Right ventricle myocardium inferior (tissue), 1 donor: ENCODE results near the gene PDE5A. TPM values are rescaled to one million over a fixed set of nuclear protein-coding genes. Genes with fewer than 3 reads are reported as not detected.

Experiments
- ATAC-seq: fragments of 200-7000 bp; cut with Tn5 transposase; one replicate; pipeline ENCODE4 v1.9.1; 2020; ENCODE audit warnings: mild to moderate bottlenecking, moderate library complexity
- DNase-seq: peaks from one replicate; pipeline ENCODE4 v3.0.0; 2021; ENCODE audit errors: missing footprints
- intact Hi-C: fragments of 100-400 bp; cut with DNase I; formaldehyde crosslinking; loops from one replicate; pipeline ENCODE4 v1.11.0; 2022
- total RNA-seq: library from RNA; stranded (reverse); fragmentation: NEBNext Ultra II Directional; extraction: Animal tissue kit (Norgen Biotek cat#: 25700); gene quantifications from one replicate; pipeline ENCODE4 v1.2.1, GENCODE V29; 2021
- donor health status: DM: no; HTN: yes; CAD: no; lungs with severe emphysema.

Gene PDE5A
- total RNA-seq, 1 donor from 2014 or later = 7.4 TPM

DNA sequence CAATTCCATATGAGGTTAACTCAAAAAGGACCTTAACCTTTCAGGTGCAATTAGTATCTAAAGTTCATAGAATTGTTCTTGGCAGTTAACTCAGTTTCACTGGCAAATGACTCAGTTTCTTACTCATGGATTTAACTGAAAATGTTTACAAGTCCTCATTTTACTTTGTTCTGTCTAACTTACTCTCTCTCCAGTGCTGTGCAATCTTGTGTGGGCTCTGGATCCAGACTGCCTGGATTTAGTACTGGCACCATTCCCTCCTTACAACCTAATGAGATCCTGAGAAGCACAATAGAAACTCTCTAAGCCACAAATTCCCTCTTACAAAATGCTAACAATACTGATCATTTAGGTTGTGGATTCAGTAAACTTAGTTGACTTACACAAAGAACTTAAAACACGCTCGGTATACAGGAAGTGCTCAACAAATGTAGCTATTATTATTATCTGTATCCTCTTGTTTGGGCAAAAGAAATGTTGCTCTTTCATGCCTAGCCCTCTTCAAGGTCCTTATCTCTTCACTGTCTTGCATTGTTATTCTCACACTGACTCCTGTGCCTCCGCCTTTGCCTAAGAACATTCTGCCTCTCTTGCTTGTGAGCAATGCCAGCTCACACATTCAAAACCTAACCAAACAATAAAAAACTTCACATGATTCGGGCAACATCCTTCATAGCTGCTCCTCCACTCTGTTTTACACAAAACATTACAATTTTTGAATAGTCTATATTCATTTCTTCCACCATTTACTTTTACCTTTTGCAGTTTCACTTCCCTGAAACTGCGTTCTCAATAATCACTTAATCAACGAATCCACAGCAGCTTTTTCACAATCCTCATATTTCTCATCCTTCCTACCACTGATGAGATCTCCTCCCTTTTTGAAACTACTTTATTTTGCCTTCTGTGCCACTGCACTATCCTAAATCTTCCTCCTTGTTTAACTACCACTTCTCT, 91.8 kb downstream of the PDE5A start:
- no peak for ATAC-seq
- intact Hi-C loops = no loop called here

DNA sequence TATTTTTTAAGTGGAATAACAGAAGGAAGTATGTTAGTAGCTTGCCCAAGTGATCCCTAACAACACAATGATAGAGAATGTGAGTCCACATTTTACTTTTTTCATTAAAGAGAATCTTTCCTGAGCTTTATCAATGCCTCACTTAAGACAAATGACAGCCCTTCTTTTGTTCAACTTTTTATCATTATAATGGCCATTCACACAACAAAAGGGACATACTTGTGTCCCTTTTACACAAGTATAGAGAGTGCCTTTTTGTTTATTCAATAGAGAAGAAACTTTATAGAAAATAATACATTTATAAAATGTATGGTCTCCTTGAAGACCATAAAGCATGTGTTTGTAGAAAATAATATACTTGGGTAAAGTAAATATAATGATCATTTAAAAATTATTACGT, 96.3 kb downstream of the PDE5A start:
- intact Hi-C loops = no loop called here
- ATAC-seq (no peak), DNase-seq (no peak)

More for the DNA sequence above, 91.8 kb downstream of the PDE5A start:
- DNase-seq = no peak

DNA sequence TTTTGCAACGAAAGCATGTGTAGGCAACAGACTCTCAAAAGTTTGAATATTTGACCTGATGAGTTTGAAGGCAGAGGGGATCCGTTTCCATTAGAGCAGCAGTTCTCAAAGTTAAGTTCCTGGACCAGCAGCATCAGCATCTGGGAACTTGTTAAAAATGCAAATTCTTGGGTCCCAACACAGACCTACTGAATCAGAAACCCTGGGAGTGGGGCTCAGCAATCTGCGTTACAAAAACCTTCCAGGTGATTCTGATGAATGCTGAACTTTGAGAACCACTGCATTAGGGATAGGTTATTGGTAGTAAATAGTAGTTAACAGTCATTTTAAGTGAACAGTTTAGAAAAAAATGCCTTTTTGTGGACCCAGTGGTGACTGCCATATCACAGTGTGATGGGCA, 98.8 kb downstream of the PDE5A start:
- no peak for DNase-seq
- intact Hi-C loops = no loop called here
- ATAC-seq = no peak

DNA sequence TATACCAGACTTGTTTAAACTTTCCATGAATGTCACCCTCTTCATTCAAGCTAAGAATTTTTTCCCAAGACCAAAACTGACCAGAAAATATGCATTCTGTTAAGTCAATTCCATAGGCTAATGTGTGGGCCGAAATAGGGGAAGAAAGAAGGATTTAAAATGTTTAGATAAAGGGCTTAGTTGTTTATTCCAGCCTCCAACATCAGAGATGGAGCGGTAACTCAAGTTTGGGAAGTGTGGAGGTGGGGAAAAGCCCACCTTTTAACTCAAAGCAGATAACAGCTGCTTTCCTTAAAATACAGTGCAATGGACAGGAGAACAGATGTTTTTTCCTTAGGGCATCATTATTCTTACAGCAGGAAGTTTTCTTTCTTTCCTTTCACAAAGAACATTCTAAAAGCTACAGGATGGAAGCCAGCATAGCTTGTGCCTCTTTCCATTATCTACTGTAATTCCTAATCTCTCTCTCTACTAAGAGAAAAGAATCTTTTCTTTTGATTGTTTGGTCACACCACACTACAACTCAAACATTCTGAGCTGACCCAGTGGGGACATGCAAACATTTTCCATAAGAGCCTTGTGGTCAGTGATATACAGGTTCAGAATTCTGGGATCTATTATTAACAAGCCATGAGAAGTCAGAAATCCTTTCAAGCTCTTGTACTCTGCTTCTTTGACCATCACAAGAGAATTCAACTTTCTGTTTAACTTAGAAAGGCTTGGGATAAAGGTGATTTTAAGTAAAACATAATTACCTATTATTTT, 101.6 kb downstream of the PDE5A start:
- ATAC-seq (no peak), DNase-seq (no peak)
- intact Hi-C loops = no loop called here

DNA sequence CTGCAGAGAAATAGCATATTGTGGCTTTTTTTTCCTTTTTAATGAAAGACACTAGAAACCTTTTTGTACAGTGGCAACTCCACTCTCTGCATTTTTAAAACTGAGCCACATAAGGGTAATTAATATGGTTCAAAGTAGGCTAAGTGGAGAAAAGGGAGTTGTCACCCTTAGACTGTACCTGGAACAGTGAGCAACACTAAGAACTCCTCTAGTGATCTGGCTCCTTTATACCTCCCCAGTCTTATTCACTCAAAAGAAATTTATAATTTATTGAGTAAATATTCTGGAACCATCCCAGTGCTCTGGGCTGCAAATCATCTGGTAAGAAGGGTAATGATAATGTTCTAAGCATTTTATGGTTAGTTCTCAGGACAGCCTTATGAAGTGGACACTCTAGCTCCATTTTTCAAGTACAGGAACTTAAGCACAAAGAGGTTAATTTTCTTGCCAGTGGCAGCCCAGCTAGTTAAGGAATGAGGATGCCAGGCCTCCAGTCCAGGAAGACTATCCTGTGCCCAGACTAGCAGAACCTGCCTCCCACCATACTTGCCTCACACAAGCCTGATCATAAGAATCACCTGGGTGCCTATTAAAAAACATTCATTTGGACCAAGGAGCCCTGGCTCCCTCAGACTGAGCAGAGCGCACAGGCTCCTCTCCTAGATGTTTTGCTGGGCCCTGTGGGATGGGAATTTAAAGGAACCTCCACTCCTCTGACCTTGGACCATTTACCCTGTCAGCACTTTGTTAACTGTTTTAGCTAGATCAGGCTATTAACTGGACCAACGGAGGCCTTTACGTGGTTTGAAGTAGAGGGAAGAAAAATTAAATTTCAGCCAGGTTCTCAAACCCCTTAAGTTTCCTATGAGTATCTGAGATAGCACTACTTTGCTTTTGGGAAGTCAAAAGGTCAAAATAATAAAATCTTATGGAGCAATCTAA, 102.6 kb downstream of the PDE5A start:
- DNase-seq = no peak
- no peak for ATAC-seq
- intact Hi-C loops = no loop called here

DNA sequence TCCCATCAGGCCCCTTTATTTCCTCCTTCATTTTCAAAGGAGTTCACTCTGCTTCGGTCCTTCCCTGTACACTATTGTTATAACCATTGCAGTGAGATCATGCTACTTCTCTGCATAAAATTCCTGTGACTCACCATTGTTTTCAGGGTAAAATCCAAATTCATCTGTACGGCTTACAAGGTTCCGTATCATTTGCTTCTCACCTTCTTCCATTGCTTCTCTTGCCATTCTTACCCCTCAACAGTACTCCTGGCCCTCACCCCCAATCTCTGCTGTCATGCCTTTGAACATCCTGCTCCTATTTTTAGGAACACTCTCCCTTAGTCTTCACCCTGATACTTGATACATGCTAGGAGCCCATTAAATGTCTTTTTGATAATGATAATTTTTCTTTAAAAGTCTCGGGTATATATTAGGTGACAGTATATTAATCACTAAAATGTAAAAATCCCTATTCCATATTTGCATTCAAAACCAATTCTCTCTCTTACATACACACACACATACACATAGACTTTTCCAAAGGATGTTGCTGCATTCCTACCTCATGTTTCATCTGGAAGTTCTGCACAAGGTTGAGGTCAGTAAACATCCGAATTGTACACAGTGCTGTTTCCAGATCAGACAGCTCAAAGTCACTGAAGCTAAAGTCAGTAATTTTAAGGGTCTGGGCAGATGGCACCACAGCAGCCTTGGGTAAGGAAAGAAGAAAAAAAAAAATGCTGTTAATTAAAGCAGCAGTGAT, 103.4 kb downstream of the PDE5A start:
- ATAC-seq (no peak), DNase-seq (no peak)
- intact Hi-C loops = no loop called here

DNA sequence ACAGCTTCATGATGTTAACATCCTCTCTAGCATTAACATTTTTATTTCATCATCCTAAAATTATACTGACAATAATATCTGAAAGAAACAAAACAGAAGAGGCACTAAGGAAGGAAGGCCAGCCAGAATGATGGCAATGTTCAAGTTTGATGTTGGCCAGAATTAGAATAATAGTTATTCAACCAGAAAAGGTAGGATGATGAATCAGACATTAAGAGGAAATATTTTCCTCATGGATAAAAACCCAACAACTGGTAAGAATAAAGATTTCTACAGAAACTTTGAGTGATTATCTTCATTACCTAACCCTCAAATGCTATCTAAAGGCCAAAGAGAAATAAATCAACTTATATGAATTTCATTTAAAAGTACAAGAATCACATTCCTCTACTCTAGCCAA, 105.2 kb downstream of the PDE5A start:
- ATAC-seq = no peak
- intact Hi-C loops = no loop called here

DNA sequence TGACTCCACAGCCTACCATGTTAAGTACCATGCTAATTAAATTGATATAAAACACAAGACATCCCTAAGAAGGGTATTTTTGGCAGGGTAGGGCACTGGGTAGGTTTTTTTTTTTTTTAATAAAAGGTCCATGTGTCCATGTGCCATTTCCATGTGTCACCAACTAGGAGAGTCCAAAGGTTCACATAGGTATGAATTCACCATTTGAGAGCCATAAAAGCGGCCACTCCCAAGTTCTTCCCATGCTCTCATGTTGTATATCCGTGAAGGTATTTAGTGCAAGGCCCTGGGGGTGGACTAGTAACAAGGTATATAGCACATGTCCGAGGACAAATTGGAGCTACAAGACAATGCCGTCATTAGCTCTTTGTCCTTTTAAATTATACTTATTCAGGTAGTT, 107.3 kb downstream of the PDE5A start:
- ATAC-seq (no peak), DNase-seq (no peak)
- intact Hi-C loops = no loop called here

More for the DNA sequence above, 105.2 kb downstream of the PDE5A start:
- no peak for DNase-seq

DNA sequence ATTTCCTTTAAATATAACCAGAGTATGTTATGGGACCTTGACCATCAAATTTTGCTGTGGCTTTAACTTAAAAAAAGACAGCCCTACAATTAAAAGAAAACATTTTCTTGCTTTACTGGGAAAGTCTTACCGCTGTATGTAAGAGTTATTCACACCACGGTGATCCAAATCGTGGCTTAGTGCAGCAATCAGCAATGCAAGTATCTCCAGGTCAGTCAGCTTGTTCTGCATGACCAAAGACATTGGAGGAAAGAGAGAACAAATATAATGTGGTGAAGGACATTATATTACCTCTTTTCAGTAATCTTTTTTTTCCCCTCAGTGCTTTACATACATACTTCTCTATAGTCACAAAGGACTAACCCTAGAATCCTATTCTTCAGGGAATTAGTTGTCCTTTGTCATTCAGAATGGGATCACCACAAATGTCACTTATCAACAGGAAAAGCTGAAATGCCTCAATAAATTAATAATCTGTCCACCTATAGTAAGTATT, 109.6 kb downstream of the PDE5A start:
- DNase-seq (no peak), ATAC-seq (no peak)
- intact Hi-C loops = no loop called here

DNA sequence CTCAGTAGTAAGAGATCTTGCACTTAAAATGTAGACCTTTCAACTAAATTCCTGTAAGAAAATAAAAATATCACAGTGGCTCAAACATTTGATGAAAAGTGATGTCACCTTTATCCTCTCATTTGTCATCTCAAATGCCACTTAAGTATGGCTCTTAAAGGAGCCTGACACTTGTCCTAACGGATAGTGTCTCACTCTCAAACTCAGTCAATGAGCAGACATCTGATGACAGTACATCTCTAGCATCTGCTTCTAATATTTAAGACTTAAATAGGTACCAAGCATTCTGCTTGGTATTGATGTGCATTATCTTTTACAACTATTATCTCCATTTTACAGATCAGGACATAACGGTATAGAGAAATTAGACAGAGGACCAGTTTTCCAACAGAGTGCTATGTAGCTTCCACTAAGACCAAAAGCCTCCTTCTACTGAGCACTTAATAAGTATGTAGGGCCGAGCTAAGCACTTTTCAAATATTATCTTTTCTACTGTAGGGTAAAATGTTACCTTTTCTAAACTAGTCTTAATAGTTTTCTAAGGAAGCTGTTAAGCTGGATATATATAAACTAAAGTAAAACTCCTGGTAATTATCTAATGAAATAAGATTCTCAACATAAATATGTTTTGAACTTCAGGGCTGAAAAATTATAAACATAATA, 110.2 kb downstream of the PDE5A start:
- DNase-seq (no peak), ATAC-seq (no peak)
- intact Hi-C loops = no loop called here

DNA sequence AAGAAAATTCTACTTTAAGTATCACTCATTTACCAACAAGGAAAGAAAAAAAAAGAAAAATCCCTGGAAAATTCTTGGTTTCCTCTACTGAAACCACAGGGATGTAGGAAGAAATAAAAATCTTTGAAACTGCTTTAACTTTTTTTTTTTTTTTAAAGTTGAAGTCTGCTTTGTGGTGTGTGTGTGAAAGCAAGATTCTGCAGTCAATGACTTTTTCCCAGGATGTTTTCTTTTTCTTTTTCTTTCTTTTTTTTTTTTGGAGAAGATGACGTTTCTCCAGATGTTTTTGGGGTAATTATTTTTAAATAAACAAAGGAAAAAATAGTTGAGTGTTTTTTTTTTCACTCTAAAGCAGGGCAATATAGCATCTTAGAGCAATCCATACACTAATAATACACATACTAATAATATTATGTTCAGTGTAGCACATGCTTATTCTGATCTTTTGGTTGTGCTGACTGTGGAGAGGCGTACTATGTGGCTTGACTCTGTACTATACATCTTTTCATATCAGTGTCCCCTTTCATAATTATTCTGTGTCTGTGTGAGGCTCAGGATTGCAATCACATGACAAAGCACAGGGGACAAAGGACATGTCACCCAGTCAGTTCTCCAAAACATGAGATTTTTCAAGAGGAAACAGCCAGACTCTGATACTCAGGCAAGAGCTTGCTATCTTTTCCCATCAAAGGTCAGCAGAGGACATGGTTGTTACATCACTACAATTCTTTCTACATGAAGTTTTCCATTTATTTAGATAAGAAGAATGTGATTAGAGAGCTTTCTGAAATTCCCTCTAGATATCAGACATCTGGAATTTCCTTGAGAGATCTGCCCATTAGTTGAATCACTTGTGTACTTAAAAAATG, 111.0 kb downstream of the PDE5A start:
- DNase-seq = no peak
- intact Hi-C loops = no loop called here
- peak; percentile 75 for ATAC-seq

DNA sequence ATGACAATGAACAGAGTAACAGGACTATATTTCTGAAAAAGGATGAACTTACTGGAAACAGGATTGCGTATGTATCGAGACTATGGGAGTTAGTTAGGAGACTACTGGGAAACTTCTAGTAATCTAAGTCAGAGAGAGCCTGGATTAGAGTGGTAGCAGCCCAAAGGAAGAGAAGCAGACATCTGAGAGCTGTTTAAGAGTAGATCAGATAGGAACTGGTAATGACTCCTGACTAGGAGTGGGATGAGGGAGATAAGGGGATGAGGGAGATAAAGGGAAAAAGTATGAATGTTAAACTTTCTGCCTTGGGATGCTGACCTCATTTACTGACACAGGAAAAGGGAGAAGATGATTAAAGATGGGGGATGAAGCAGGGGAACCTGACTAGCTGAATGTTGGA, 116.2 kb downstream of the PDE5A start:
- no peak for ATAC-seq
- DNase-seq = no peak
- intact Hi-C loops = no loop called here

DNA sequence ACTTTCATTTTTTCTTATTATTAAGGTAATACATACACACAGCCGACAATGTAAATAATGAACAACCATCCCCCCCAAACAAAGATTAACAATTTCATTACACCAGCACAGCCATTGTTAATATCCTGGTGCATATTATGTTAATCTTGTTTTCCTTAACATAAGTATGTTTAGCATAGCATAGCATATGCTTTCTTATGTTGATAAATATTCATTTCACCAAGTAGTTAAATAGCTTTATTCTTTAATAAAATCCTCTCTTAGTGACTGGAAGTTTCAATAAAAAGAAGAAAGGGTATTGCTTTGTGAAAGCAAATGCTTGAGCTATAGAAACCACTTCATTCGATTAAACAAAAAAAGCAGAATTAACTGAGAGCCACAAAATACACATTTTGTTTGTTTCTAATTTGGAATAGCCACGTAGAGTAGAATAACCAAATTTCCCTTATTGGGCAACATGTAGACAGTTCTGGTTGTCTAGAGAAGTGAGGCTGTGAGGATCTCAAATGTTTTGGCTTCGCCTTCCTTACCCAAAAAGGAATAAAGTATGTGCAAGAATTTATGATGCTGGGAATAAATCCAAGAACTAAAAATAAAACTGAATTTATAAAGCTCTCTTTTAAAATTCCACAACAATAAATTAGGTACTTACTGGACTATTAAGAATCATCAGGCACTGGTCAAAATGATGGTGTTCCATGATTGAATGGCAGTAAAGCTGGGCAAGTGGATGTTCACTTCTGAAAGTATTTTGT, 118.0 kb downstream of the PDE5A start:
- intact Hi-C loops = no loop called here

DNA sequence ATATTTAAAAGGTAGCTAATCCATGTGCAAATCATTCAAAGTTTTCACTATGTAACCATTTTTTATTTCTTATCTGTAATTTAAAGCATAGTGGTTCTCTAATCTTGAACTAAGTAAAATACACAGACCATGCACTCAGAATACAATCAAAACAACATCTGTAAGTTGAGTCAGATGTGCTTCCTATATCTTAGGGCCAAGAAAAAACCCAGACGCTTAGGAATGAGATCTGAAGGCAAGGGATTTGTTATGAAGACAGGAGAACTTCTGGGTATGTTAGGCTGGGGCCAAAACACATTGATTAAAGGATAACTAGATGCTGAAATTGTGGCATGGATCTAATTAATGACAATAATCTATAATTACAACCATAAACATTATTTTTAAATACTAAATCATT, 120.3 kb downstream of the PDE5A start:
- intact Hi-C loops = no loop called here
- no peak for ATAC-seq
- DNase-seq = no peak

More for the DNA sequence above, 118.0 kb downstream of the PDE5A start:
- ATAC-seq = no peak
- DNase-seq = no peak

DNA sequence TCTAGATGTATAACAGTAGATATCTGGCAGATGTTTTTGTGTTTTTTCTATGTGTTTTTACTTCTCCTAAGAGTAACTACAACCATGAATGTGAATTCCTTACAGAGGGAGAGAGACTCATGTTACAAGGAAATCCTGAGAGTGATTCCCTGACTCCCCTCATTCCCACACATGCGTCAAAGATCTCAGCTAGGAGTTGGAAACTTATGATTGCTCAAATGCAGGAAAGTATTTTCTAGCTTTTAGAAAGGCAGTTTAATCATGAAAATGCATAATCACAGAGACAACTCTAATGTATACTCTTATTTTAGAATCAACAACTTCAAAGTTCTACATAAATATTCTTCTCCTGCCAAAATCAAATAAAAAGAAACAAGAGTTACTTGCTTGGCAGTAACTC, 121.8 kb downstream of the PDE5A start:
- intact Hi-C loops = no loop called here
- ATAC-seq = no peak
- no peak for DNase-seq

DNA sequence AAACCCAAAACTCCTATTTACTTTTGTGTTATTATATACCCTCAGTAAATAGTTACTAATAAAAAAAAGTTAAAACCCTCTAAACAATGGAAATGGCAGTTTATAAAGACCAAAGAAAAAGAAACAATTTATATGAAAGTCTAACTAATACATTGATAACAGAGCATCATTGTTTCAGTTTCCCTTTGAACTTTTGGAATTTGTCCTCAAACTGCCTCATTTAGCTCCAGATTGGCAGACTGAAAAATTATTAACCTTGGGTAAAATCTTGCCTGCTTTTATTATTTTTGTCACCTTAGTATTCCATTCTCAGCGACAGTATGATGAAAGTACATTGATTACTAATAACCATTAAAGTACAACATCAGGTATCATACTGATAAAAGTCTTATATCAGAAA, 124.0 kb downstream of the PDE5A start:
- ATAC-seq (no peak), DNase-seq (no peak)
- intact Hi-C loops = no loop called here
